H9 (cell line): ENCODE measurements around the gene MRPL48. TPM values are rescaled to one million over a fixed set of nuclear protein-coding genes. Genes with fewer than 3 reads are reported as not detected.

Experiments used
- DNase-seq: peaks from one replicate; pipeline ENCODE4 v3.0.0-alpha.2; 2017
- H2AFZ ChIP-seq: one replicate; pipeline ENCODE4 v1.6.1; 2013; ENCODE audit warnings: mild to moderate bottlenecking, low read length, control low read depth, moderate library complexity
- H2AK5ac ChIP-seq: 2 replicates; pipeline ENCODE4 v1.6.1; 2013; ENCODE audit warnings: low read length, control low read depth, mixed read lengths; ENCODE audit not compliant: insufficient read length
- H2BK120ac ChIP-seq: one replicate; pipeline ENCODE4 v1.6.1; 2013; ENCODE audit warnings: low read depth, mild to moderate bottlenecking, low read length, control low read depth, inconsistent platforms; ENCODE audit not compliant: poor library complexity, severe bottlenecking
- H2BK12ac ChIP-seq: 2 replicates; pipeline ENCODE4 v1.6.1; 2013; ENCODE audit warnings: low read length, control low read depth, mixed read lengths, low read depth; ENCODE audit not compliant: insufficient read length
- H2BK15ac ChIP-seq: 2 replicates; pipeline ENCODE4 v1.6.1; 2013; ENCODE audit warnings: low read depth, low read length, control low read depth
- H2BK20ac ChIP-seq: one replicate; pipeline ENCODE4 v1.6.1; 2013; ENCODE audit warnings: low read depth, mild to moderate bottlenecking, low read length, control low read depth, inconsistent platforms; ENCODE audit not compliant: poor library complexity, severe bottlenecking
- H2BK5ac ChIP-seq: 2 replicates; pipeline ENCODE4 v1.6.1; 2013; ENCODE audit warnings: low read length, control low read depth, mixed read lengths; ENCODE audit not compliant: insufficient read length
- H3K14ac ChIP-seq: 2 replicates; pipeline ENCODE4 v1.6.1; 2013; ENCODE audit warnings: low read length, control low read depth; ENCODE audit not compliant: insufficient read depth
- H3K18ac ChIP-seq: 2 replicates; pipeline ENCODE4 v1.6.1; 2013; ENCODE audit warnings: low read depth, mild to moderate bottlenecking, mixed read lengths, low read length, control low read depth; ENCODE audit not compliant: insufficient read length
- H3K23ac ChIP-seq: 2 replicates; pipeline ENCODE4 v1.6.1; 2013; ENCODE audit warnings: low read length, control low read depth, mixed read lengths, low read depth; ENCODE audit not compliant: insufficient read length
- H3K23me2 ChIP-seq: 2 replicates; pipeline ENCODE4 v1.6.1; 2013; ENCODE audit warnings: low read depth, mild to moderate bottlenecking, mixed read lengths, low read length, control low read depth; ENCODE audit not compliant: insufficient read length, poor library complexity, severe bottlenecking
- H3K27ac ChIP-seq: 2 replicates; pipeline ENCODE4 v1.5.1; 2013; ENCODE audit warnings: low read length, control low read depth, mixed read lengths, low read depth; ENCODE audit not compliant: insufficient read length
- H3K27me3 ChIP-seq: 2 replicates; pipeline ENCODE4 v1.6.1; 2013; ENCODE audit warnings: low read length, control low read depth, inconsistent platforms; ENCODE audit not compliant: insufficient read depth
- H3K4ac ChIP-seq: 2 replicates; pipeline ENCODE4 v1.6.1; 2013; ENCODE audit warnings: low read depth, mild to moderate bottlenecking, control low read depth, inconsistent platforms, low read length, moderate library complexity
- H3K4me1 ChIP-seq: 2 replicates; pipeline ENCODE4 v1.6.1; 2013; ENCODE audit warnings: low read length, control low read depth, inconsistent platforms; ENCODE audit not compliant: insufficient read depth
- H3K4me2 ChIP-seq: 2 replicates; pipeline ENCODE4 v1.6.1; 2013; ENCODE audit warnings: low read length, control low read depth, mixed read lengths; ENCODE audit not compliant: insufficient read length, insufficient read depth
- H3K56ac ChIP-seq: 2 replicates; pipeline ENCODE4 v1.6.1; 2013; ENCODE audit warnings: low read depth, mild to moderate bottlenecking, mixed read lengths, low read length, control low read depth; ENCODE audit not compliant: insufficient read length
- H3K79me1 ChIP-seq: 2 replicates; pipeline ENCODE4 v1.6.1; 2013; ENCODE audit warnings: low read depth, mild to moderate bottlenecking, moderate library complexity, low read length, control low read depth, inconsistent platforms; ENCODE audit not compliant: insufficient read depth, poor library complexity, severe bottlenecking
- H3K79me2 ChIP-seq: 2 replicates; pipeline ENCODE4 v1.6.1; 2013; ENCODE audit warnings: low read length, control low read depth, inconsistent platforms; ENCODE audit not compliant: insufficient read depth
- H3K9ac ChIP-seq: 2 replicates; pipeline ENCODE4 v1.6.1; 2013; ENCODE audit warnings: low read length, control low read depth, mixed read lengths; ENCODE audit not compliant: insufficient read length; ENCODE audit errors: extremely low read depth
- H3K9me3 ChIP-seq: one replicate; pipeline ENCODE4 v1.6.1; 2013; ENCODE audit warnings: low read depth, low read length, inconsistent platforms; ENCODE audit not compliant: control insufficient read depth
- H3T11ph ChIP-seq: one replicate; pipeline ENCODE4 v1.6.1; 2013; ENCODE audit warnings: mild to moderate bottlenecking, low read length, control low read depth, inconsistent platforms
- H4K20me1 ChIP-seq: one replicate; pipeline ENCODE4 v1.6.1; 2013; ENCODE audit not compliant: control insufficient read depth, insufficient read length, insufficient read depth
- H4K5ac ChIP-seq: 2 replicates; pipeline ENCODE4 v1.6.1; 2013; ENCODE audit warnings: low read depth, mild to moderate bottlenecking, mixed read lengths, low read length, control low read depth; ENCODE audit not compliant: insufficient read length
- H4K8ac ChIP-seq: replicated peaks from 2 replicates; pipeline ENCODE4 v1.6.1; 2013; ENCODE audit warnings: low read length, control low read depth, mixed read lengths, low read depth; ENCODE audit not compliant: insufficient read length
- H4K91ac ChIP-seq: 2 replicates; pipeline ENCODE4 v1.6.1; 2013; ENCODE audit warnings: low read depth, mild to moderate bottlenecking, moderate library complexity, mixed read lengths, low read length, control low read depth; ENCODE audit not compliant: insufficient read length
- H3K27ac Mint-ChIP-seq, 3 experiments: 2 replicates in 2 of 3; 3 replicates in 1 of 3; pipeline ENCODE4 v1.8.0; 2020 to 2021; ENCODE audit warnings: mixed read lengths in 3 of 3, mild to moderate bottlenecking in 1 of 3, moderate library complexity in 1 of 3
- H3K27me3 Mint-ChIP-seq: 2 replicates; pipeline ENCODE4 v1.8.0; 2021; ENCODE audit warnings: low read depth, mild to moderate bottlenecking, moderate library complexity, mixed read lengths
- H3K36me3 Mint-ChIP-seq, 3 experiments: 2 replicates in 2 of 3; 3 replicates in 1 of 3; pipeline ENCODE4 v1.8.0; 2020 to 2021; ENCODE audit warnings: low read depth in 3 of 3, mixed read lengths in 3 of 3; ENCODE audit not compliant: insufficient read depth in 1 of 3
- H3K4me1 Mint-ChIP-seq, 2 experiments: 2 replicates each; pipeline ENCODE4 v1.8.0; 2020; ENCODE audit warnings: mixed read lengths in 2 of 2
- H3K4me3 Mint-ChIP-seq, 2 experiments: 2 replicates in 1 of 2; 3 replicates in 1 of 2; pipeline ENCODE4 v1.8.0; 2020 to 2021; ENCODE audit warnings: mild to moderate bottlenecking in 2 of 2, mixed read lengths in 2 of 2, moderate library complexity in 1 of 2
- H3K9me3 Mint-ChIP-seq, 2 experiments: 2 replicates in 1 of 2; 3 replicates in 1 of 2; pipeline ENCODE4 v1.8.0; 2020; ENCODE audit warnings: mild to moderate bottlenecking in 2 of 2, mixed read lengths in 2 of 2, moderate library complexity in 1 of 2
- CTCF ChIP-seq: fragments of 200-600 bp; sonication (generic); conservative IDR thresholded peaks from 3 replicates; pipeline ENCODE4 v1.8.0; 2021; ENCODE audit warnings: antibody characterized with exemption, mild to moderate bottlenecking
- WGBS: extraction: QIAGEN DNeasy Blood & Tissue Kit; methylation state at CpG from one replicate; pipeline ENCODE4 v1.1.7; 2013; ENCODE audit warnings: missing lambda C conversion rate, low lambda C conversion rate, mixed read lengths; ENCODE audit not compliant: insufficient read length; ENCODE audit errors: extremely low coverage; 5-methylcytosine and 5-hydroxymethylcytosine counted together
- total RNA-seq: library from RNA; stranded (reverse); gene quantifications from 2 replicates; pipeline ENCODE4 v1.2.1, GENCODE V29; 2021

The MRPL48 gene
- total RNA-seq, 1 experiment from 2014 or later = 36.4 TPM

GRCh38 chr11:73783483-73784020, 4.1 kb upstream of the MRPL48 start:
- Histone ChIP-seq H2AFZ (no peak overlapping the region), H3K23me2 (no peaks in the 10 kb centered on the region), H3K27ac (no peak overlapping the region), H3K27me3 (no peaks in the 10 kb centered on the region), H2BK20ac (no peak overlapping the region), H3K4me2 (no peak overlapping the region), H2BK5ac (no peak overlapping the region), H4K5ac (no peak overlapping the region), H3K23ac (no peak overlapping the region), H4K20me1 (no peaks in the 10 kb centered on the region), H3K79me2 (no peaks in the 10 kb centered on the region), H4K8ac (no peak overlapping the region), H3K14ac (no peak overlapping the region), H3K9me3 (no peaks in the 10 kb centered on the region), H3K4me1 (no peaks in the 10 kb centered on the region), H3K56ac (no peak overlapping the region), H3K4ac (no peak overlapping the region), H2BK120ac (no peak overlapping the region), H3K18ac (no peak overlapping the region), H2BK12ac (no peak overlapping the region), H4K91ac (no peak overlapping the region), H3K9ac (no peak overlapping the region), H3K79me1 (no peaks in the 10 kb centered on the region), H3T11ph (no peak overlapping the region), H2AK5ac (no peak overlapping the region), H2BK15ac (no peak overlapping the region)
- no peaks in the 10 kb centered on the region; the same call in 1 of the 2 replicates for H3K27me3 Mint-ChIP-seq
- H3K9me3 Mint-ChIP-seq = no peaks in the 10 kb centered on the region
- H3K36me3 Mint-ChIP-seq = no peaks in the 10 kb centered on the region
- WGBS = no CpG with 5 or more reads among the region's 5 CpGs
- H3K4me3 Mint-ChIP-seq = no peak overlapping the region; a peak in 1 of 5 replicates
- peaks cover 15 to 21% of the 10 kb centered on the region in 2 experiments for H3K4me1 Mint-ChIP-seq
- no peak for DNase-seq
- H3K27ac Mint-ChIP-seq = 0 out of 7 replicates have a peak overlapping the region, but pooled peaks of 1 of the 3 experiments have one; percentile 37
- no peak for TF ChIP-seq CTCF
